Stimulated activated CD4-positive, alpha-beta T cell treated with anti-CD3 and anti-CD28 coated beads, TNF-alpha, amount 100 ng/mL, for 4 hours (primary cell): Measurements from ENCODE around the gene TMC3.

ENCODE experiments used
- DNase-seq, 3 experiments: peaks; one replicate each; pipeline ENCODE4 v3.0.0-alpha.2; 2020; ENCODE audit warnings: low read depth in 3 of 3

The TMC3 gene

DNA sequence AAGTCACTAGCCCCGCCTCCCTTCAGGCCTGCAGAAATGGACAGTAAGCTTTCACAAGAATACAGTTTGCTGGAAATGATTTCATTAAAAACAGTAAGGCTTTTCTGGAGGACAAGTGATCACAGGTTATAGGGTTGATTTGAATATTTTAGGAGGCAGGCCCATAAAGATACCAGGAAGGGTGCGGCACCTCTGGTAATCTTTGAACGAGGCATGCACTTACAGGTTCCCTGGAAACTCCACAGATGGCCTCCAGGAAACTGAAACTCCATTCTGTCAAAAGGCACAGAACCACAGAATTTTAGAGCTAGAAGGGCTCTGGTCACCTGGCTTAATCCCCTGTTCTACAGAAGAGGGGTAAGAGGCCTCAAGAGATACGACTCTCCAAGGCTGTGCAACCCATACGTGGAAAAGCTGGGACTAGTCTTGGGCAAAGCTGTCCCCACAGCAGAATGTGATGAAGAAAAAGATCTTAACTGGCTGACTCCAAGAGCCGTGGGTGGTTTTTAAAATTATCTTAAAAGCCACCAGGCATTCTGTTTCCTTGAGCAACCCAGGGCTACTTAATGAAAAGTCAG, 51.2 kb downstream of the TMC3 start:
- no peak for DNase-seq

DNA sequence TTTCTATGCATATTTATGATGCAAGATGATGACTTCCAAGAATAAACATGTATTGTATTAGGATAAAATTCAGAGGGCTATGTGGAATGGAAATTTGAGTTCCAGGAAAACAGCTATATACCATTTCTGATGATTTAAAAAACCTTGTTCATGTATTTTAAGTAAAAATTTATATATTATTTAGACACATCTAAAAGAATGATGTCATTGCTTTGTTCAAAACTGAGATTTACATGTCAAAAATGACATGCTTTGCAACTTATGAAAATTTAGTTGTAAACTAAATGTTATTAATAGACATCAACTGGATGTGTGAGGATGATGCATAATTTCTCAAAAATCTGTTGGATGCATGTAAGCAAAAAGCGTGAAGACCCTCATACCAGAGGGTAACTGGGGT, 52.3 kb downstream of the TMC3 start:
- DNase-seq: no peak

DNA sequence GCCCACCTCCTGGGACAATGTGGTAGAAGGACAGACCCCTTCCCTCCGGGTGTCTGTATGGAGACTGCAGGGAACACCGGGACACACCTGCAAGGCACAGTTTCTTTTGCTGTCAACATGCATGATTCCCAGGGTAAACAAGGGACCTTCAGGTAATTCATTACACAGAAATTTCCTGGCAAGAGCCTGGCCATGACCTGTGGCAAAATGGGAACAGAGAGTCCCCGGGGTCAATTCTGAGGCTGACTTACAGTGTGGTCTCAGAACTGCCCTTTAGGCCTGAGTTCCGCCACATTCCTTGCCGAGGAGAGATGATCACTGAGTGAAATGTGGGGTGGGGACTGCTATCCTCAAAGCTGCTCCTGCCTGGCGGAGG, 56.4 kb downstream of the TMC3 start:
- no peak for DNase-seq

DNA sequence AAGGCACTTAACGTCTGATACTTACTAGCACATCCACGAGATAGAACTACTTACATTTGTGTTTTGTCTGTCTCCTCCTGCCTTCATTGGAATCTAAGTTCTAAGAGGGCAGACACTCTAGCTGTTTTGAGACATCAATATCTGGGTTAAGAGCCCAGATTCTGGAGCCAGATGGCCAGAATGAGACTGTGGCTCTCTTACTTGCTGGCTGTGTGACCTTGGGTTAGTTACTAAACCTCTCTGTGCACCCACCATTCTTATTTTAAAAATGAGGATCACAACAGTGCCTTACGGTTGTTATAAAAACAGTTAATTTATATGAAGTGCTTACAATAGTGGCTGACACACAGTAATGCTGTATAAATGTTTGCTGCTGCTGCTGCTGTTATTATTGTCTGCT, 57.7 kb downstream of the TMC3 start:
- DNase-seq: no peak

DNA sequence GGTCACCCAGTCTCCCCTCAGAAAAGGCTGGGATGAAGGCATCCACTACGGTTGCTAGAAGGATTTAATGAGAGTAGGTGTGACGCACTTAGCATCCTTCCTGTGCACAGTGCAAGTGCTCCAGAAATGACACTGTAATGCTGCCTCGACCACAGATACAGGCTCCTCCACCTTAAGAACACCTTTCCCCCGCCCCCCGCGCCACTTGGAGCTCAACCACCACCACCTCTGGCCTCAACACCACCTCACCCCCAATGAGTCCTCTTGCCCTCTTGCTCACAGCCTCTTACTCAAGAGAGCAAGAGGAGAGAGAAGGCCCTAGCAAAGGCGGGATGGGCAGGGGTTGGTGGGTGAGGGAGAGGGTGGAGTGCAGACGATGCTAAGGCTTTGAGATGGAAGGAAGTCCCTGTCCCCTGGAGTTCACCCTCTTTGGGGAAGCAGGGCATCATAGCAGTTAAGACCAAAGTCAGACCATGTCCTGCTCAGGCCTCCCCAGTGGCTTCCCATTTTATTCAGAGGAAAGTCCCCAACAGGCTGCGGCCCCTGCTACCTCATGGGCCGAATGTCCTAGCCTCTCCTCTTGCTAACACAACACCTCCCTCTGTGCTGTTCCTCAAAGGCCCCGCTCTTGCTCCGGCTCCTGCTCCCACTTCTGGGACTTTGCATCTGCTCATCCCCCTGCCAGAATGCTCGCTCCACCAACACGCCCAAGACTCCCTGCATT, 58.4 kb downstream of the TMC3 start:
- no peak for DNase-seq

DNA sequence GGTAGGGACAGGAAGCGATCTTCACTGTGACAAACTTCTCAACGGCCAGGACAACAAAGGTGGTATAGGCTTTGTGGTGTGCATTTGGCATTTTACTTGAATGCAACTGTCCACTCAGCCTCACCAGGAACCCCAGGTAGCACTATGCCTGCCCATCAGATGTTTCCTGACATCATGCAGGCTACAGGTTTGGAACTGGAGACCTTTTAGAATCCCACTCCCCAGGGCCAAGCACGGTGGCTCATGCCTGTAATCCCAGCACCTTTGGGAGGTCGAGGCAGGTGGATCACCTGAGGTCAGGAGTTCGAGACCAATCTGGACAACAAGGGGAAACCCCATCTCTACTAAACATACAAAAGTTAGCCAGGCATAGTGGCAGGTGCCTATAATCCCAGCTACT, 59.6 kb downstream of the TMC3 start:
- DNase-seq: no peak

DNA sequence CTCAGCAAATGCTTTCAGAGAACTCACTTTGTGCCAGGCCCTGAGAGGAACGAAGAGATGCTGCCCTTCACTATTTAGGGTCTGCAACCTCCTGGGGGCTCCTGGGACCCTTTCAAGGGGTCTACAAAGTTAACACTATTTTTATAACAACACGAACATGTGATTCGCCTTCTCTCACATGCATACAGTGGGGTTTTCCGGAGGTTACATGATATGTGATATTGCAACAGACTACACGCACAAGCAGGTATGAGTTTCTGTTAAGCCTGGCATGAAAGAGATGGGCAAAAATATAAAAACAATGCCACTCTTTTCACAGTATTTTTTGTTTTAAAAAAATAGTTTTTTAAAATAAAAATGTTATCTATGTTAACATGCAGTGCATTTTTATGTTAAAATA, 60.3 kb downstream of the TMC3 start:
- no peak for DNase-seq

DNA sequence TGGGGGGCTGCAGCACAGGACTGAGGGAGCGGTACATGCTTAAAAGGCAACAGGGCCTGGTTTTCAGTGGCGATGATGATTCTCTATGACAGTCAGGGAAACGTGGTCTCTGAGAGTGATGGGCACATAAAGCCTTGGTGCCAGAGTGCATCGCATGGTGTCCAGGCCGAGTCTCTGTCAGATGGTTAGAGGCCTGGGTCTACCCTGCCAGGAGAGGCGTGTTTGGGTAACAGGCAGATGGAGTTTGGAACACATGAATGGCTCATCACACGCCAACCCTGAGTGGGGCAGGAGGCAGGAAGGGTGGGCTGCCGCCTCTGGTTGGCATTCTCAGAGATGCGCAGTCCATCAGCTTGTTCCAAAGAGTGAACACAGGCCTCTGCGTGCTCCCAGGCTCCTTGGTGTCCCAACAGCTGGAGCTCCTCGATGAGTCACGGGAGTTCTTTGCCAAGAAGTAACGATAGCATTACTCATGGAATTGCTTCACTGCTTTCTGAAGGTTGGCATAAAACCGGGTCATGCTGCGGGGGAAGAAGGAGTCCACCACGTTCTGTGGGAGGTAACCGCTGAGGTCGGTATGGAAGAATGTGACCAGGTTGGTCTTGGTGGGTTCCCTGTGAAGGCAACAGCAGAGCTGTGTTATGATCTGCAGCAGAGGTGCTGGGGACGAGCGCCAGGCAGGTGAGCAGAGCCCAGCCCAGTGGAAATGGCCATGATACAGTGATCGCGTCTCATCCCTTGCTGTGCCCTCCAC, 61.0 kb downstream of the TMC3 start:
- DNase-seq: no peak

DNA sequence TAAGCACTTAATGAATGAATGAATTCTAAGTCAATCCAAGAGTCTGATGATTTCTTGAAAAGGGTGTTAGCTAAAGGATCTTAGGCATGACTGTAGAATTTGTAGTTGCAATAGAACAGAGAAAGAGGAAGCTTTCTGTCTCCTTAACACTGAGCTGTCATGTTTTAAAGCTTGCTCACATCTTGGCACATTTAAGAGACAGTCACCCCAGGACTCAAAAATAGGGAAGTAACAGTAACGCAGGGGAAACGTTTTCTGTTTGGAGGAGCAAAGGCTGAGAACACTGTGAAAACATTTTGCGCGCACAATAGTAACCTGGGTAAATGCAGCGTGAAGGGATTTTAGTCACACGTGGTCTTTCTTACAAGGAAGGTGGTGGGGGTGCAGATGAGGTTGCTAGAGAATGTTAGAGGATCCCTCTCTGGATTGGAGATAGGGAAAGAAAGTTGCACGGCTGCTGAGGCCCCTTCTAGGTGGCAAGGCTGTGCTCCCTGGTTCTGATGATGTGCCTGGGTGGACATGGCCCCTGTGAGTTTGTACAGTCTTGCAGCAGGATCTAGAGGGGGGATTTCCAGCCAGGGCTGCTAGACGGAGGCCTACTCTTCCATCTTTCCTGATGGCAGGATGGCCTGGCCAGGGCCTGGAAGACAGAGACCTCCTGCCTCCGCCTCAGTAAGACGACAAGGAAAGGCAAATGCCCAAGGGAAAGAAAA, 62.1 kb downstream of the TMC3 start:
- DNase-seq: no peak

DNA sequence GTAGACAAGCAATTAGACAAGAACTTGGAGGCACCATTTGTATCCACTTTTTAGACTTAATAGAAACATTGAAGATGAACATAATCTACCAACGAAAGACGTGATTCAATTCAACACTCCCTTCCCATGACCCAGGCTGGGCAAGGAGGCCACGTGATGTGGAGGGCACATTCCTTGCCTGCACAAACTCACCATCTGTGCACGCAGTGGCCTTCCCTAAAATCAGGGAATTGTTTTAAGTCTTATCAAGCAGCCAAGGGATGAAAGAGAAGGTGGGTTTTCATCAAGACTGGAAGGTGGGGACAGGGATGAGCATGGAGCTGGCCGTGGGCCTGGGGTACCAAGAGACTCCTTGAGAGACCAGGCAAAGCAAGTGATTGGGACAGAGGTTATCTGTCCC, 63.5 kb downstream of the TMC3 start:
- DNase-seq: no peak

DNA sequence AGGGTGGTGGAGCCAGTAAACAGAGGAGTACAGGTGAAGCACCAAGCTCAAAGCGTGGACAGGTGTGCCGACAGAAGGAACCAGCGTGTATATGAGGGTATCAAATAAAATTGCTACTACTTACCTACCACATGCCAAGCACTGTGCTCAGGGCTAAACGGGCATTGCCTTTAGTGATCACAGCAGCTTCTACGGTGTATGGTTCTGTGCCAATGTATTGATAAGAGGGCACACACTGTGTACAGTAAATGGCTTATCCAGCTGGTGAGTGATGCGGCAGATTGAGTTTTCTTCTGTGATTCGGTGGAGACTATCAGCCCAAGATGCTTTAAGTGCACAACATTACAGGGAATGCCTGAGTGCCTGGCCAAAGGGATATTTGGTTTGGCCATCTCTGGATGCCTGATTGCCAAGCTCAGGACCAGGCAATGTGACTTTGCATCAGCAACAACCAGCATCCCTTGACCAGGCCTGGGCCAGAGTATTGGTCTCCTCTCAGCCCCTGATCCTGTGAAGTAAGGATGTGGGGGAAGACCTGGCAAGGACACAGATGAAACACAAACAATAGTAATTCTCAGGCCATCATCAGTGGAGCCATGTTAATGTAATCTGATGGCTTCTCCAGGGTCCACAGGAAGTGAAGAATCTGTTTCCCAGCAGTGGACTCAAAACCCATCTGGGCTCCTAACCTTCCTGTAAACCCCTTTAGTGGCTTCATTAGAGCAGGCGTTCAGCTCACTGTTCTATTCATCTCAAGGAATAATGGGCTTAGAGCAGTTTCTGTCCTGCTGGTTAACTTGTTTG, 64.2 kb downstream of the TMC3 start:
- DNase-seq: no peak

DNA sequence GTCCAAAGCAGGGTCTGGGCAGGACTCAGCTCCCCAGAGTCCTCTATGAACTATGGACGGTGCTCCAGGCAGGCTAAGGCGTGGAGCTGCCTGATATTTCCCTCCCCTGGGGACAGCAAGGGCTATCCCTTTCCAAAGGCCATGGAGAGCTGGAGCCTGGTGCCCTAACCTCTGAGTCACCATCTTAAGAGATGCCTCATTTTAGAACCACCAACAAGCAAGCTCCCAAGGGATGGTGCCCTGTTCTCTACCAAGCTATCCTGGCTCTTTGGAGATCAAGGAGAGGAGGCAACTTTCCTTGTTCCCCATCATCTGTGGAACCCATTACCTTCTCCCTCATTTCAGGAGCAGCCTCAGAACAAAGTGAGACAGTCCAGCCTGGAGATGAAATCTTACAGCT, 65.8 kb downstream of the TMC3 start:
- no peak for DNase-seq

DNA sequence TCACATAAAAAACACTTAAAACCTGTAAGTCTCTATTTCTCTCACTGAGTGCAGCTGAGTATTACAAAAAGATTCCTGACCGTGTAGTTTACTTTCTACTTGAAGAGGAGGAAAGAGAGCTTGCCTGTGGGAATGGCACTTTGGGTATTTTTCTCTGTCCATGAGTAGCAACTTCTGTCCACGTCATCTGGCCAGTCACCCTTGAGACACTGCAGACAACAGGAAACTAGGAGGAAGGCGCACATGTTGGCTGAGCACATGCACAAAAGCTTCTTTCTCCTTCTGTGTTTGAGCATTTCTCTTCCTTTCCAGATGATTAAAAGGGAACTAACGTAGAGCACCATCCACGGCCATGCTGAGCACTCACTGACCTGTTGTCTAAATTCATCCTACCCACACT, 69.8 kb downstream of the TMC3 start:
- no peak for DNase-seq

DNA sequence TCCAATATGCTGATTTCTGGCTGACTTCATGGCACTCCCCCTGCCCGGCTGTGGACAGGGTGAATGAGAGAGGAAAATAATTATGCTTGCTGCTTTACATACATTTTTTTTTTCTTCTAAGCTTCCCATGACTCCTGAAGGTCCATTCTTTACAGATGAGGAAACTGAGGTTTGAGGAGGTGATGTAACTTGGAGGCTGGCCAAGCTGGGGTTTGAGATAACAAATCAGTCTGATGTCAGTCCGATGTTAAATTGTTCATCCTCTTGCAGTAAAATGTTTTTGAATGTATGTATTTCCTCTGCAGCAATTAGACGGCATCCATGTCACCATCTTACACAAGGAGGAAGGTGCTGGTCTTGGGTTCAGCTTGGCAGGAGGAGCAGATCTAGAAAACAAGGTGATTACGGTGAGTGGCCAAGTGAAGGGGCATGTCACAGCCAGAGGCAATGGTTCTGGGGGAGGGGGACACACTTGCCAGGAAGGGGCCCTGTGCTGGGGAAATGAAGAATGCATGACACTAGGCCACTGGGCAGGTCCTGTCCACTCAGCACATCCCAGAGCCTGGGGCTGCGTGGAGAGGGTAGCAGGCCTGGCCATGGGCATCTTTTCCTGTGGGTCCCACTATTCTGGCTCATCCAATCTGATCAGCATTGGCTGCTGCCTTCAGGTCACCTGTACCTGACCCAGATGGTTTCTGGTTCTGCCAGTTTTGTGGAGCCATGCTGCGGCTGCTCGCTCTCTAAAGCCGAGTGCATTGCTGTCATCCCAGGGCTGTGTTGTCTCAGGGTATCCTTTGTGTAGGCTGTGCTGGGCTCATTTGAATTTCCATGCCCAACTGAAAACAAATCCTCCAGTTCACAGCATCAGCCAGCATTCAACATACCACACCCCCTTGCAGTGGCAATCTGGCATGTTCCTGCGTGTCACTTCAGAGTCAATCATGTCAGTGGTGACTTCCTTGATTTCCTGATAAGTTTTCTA, 70.5 kb downstream of the TMC3 start:
- no peak for DNase-seq

DNA sequence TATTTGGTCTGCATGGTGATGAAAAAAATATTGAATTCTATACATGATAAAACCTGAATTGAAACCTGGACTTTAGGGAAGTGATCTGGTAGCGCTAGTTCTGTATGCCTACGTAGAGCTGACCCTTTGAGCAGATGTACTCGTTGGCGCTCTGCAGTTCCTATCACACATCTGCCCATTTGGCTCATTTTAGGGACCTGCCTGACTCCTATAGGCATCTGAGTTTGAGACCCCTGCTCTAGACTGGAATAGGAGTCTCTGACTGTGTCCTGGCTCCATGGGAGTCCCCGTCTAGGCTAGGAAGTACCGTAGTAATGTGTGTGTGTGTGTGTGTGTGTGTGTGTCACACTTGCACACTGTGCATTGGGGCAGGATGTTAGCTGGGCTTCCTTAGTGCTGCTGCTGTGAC, 71.3 kb downstream of the TMC3 start:
- no peak for DNase-seq

DNA sequence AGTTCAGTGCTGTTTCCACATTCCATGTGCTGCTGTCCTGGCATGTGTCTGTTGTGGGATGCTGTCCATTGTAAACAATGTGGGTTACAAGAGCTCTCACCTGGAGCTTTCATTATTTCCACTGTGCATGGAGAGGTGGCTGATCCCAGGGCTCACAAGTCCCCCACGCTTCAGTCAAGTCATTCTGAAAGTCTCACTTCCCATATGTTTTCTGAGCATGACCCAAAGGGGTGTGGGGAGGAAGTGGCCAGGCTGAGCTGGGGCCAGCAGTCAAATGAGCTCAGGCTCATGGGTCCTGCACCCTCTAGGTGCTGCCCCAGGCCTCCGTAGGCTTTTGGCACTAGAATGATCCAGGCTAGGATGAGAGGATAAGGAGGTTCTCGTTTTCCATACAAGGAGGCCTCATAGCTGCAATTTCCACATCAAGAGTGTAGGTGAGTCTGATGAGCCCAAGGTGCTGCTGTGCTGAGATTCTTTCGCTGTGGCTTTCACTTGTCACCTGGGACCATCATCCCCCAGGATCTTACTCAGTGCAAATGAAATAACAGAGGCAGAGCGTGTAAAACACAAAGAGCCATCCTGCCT, 72.1 kb downstream of the TMC3 start:
- DNase-seq: no peak

DNA sequence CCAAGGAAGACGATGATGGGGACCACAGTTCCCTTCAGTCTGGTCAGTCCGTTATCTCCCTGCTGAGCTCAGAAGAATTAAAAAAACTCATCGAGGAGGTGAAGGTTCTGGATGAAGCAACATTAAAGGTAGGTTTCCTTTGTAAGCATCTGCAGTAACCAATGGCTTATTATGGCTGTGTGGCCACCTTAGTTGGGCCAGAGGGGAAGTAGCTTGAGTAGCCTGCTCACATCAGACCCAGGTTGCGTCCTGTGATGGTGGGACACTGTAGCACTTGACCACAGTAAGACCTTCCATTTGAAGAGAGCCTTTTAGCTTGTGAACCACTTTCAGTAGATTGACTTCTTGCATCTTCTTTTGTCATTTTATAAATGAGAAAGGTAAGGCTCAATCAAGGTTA, 72.6 kb downstream of the TMC3 start:
- DNase-seq: no peak

DNA sequence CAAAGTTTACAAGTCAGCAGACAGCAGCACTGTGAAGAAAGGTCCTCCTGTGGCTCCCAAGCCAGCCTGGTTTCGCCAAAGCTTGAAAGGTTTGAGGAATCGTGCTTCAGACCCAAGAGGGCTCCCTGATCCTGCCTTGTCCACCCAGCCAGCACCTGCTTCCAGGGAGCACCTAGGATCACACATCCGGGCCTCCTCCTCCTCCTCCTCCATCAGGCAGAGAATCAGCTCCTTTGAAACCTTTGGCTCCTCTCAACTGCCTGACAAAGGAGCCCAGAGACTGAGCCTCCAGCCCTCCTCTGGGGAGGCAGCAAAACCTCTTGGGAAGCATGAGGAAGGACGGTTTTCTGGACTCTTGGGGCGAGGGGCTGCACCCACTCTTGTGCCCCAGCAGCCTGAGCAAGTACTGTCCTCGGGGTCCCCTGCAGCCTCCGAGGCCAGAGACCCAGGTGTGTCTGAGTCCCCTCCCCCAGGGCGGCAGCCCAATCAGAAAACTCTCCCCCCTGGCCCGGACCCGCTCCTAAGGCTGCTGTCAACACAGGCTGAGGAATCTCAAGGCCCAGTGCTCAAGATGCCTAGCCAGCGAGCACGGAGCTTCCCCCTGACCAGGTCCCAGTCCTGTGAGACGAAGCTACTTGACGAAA, 74.3 kb downstream of the TMC3 start:
- no peak for DNase-seq

DNA sequence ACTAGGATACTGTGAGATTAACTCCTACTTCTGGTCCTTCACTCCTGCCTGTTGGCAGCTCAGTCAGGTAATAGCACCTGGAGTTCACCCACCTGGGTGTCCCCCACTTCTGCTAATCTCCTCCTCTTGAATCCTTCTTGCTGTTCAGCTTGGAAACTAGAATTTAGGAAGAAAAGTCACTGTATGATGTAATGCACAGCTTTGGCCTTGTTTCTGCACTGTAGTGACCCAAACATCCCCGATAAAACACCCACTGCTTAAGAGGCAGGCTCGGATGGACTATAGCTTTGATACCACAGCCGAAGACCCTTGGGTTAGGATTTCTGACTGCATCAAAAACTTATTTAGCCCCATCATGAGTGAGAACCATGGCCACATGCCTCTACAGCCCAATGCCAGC, 74.9 kb downstream of the TMC3 start:
- DNase-seq: no peak

DNA sequence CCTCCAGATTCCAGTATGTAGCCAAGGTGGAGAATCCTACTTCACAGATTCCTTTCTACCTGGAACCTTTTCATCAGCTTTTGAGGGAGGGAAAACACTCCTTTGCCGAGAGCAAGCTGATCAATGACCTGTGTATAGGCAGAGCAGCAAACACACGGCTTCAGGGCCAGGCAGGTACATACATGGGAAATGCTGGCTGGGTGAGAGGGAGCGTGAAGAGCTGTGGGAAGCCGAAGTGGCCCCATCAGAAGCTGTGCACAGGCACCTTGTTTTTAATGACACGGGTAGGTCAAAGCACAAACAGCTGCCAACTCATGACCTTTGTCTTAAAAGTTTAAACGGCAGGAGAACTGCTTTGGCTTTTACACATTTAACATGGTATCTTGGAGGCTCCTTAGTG, 75.4 kb downstream of the TMC3 start:
- DNase-seq: no peak
